Measurements from ENCODE around the gene KIAA1217.

KIAA1217 gene

DNA sequence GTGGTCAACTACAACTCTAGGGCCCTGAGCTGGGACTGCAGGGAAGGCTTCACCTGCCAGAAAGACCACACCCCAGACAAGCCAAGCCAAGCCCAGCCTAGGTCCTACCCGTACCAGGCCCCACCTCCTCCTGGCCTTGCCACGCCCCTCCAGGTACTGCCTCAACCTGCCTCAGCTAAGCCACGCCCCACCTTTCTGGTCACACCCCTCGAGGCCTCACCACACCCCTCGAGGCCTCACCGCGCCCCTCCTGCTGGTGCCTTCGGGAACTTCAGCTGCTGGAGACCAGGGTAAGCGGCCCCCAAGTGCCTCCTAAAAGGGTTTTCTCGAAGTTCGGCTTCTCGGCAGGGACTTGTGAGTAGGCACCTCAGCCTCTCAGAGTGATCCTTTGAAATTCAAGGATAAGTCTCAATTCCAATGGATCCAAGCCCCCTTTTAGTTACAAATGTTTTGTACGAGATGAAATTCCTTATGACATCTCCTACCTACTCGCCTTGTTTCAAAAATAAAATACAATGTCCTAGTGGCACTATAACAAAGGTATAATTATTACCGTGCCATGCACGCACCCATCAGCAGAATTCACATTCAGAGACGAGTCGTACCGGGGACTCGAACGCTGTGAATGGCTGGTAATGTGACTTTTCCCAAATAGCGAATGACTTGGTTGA is 343.5 kb downstream of the KIAA1217 start:
- H3K36me3 ChIP-seq (ENCODE audit: control insufficient read depth, insufficient read depth, low read length, severe bottlenecking): peaks cover 3% of the 10 kb centered on the region
- DNase-seq (ENCODE audit: low read depth): no peak
- no peak overlapping the region for H3K4me3 ChIP-seq (ENCODE audit: low read length)
- peaks cover 5% of the 10 kb centered on the region for H3K4me1 ChIP-seq (ENCODE audit: control insufficient read depth, insufficient read depth, low read length)
- no peak overlapping the region for H3K9ac ChIP-seq (ENCODE audit: low read length)
- peaks cover 8% of the 10 kb centered on the region for H3K27me3 ChIP-seq (replicated peaks; ENCODE audit: control insufficient read depth, insufficient read depth, low read length)
- no peaks in the 10 kb centered on the region for H3K9me3 ChIP-seq (ENCODE audit: control insufficient read depth, low read length)

- DNase-seq (ENCODE audit: low read depth): no peak
- Histone ChIP-seq H3K9ac (ENCODE audit: low read length) (no peak overlapping the region), H3K27me3 (replicated peaks; ENCODE audit: control insufficient read depth, insufficient read depth, low read length) (peaks cover 8% of the 10 kb centered on the region), H3K9me3 (ENCODE audit: control insufficient read depth, low read length) (no peaks in the 10 kb centered on the region), H3K4me3 (ENCODE audit: low read length) (no peak overlapping the region), H3K4me1 (ENCODE audit: control insufficient read depth, insufficient read depth, low read length) (peaks cover 5% of the 10 kb centered on the region), H3K36me3 (ENCODE audit: control insufficient read depth, insufficient read depth, low read length, severe bottlenecking) (peaks cover 3% of the 10 kb centered on the region)
Measured at GRCh38 chr10:24553051-24553612, 344.2 kb downstream of the KIAA1217 start.

DNA sequence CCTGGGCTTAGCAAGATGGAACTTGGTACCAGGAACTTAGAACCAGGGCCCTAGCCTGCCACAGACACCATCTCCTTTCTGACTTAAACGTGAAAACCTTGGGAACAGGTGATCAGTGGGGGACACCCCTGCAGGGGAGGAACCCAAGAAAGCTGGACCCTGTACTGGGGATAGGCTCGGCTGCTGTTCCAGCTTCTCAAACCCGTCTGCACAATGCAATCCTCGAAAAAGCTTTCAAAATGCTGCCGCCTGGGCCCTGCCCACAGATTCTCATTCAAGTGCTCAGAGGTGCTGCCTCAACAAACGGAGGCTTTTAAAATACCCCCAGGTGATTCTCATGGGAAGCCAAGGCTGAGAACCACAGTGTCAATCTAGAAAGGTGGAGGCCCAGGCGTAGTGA is 345.1 kb downstream of the KIAA1217 start:
- Histone ChIP-seq H3K27me3 (replicated peaks; ENCODE audit: control insufficient read depth, insufficient read depth, low read length) (peaks cover 8% of the 10 kb centered on the region), H3K4me1 (ENCODE audit: control insufficient read depth, insufficient read depth, low read length) (peaks cover 5% of the 10 kb centered on the region), H3K9ac (ENCODE audit: low read length) (no peak overlapping the region), H3K4me3 (ENCODE audit: low read length) (no peak overlapping the region), H3K9me3 (ENCODE audit: control insufficient read depth, low read length) (no peaks in the 10 kb centered on the region), H3K36me3 (ENCODE audit: control insufficient read depth, insufficient read depth, low read length, severe bottlenecking) (peaks cover 3% of the 10 kb centered on the region)
- DNase-seq (ENCODE audit: low read depth): no peak

GRCh38 chr10:24556126-24556749 is 347.3 kb downstream of the KIAA1217 start:
- H3K9me3 ChIP-seq (ENCODE audit: control insufficient read depth, low read length): peaks cover 13% of the 10 kb centered on the region
- H3K36me3 ChIP-seq (ENCODE audit: control insufficient read depth, insufficient read depth, low read length, severe bottlenecking): no peaks in the 10 kb centered on the region
- no peak overlapping the region for H3K4me3 ChIP-seq (ENCODE audit: low read length)
- no peak overlapping the region for H3K9ac ChIP-seq (ENCODE audit: low read length)
- peaks cover 8% of the 10 kb centered on the region for H3K27me3 ChIP-seq (replicated peaks; ENCODE audit: control insufficient read depth, insufficient read depth, low read length)
- H3K4me1 ChIP-seq (ENCODE audit: control insufficient read depth, insufficient read depth, low read length): peaks cover 5% of the 10 kb centered on the region
- DNase-seq (ENCODE audit: low read depth): no peak

GRCh38 chr10:24556750-24557742 is 348.1 kb downstream of the KIAA1217 start:
- H3K4me3 ChIP-seq (ENCODE audit: low read length): no peak overlapping the region
- peaks cover 13% of the 10 kb centered on the region for H3K9me3 ChIP-seq (ENCODE audit: control insufficient read depth, low read length)
- H3K4me1 ChIP-seq (ENCODE audit: control insufficient read depth, insufficient read depth, low read length): peaks cover 5% of the 10 kb centered on the region
- H3K36me3 ChIP-seq (ENCODE audit: control insufficient read depth, insufficient read depth, low read length, severe bottlenecking): no peaks in the 10 kb centered on the region
- DNase-seq (ENCODE audit: low read depth): peak; percentile 81
- H3K9ac ChIP-seq (ENCODE audit: low read length): no peak overlapping the region
- H3K27me3 ChIP-seq (replicated peaks; ENCODE audit: control insufficient read depth, insufficient read depth, low read length): peaks cover 8% of the 10 kb centered on the region

GRCh38 chr10:24561453-24561852 is 352.5 kb downstream of the KIAA1217 start:
- Histone ChIP-seq H3K36me3 (ENCODE audit: control insufficient read depth, insufficient read depth, low read length, severe bottlenecking) (no peaks in the 10 kb centered on the region), H3K9ac (ENCODE audit: low read length) (no peak overlapping the region)

DNA sequence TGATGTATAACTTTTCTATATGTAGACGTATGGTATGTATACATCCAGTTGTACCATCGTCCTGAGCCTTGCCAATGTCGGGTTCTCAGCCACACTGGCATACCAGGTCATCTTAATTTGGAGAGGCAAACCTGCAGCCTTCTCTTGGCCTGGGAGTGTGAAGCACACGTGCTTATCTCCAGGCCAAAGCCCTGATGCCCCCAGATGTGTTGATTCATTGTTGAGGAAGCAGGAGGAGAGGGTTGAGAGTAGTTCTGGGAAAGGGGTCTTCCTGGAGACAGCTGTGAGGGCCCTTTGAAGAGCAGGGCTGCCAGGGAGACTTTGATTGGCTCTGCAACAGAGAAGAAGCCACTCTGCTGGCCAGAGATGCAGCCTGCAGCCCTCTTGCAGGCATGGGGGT is 359.1 kb downstream of the KIAA1217 start:
- H3K27me3 ChIP-seq (replicated peaks; ENCODE audit: control insufficient read depth, insufficient read depth, low read length): peaks cover 11% of the 10 kb centered on the region

More at GRCh38 chr10:24561453-24561852, 352.5 kb downstream of the KIAA1217 start:
- no peak overlapping the region for H3K4me3 ChIP-seq (ENCODE audit: low read length)
- peaks cover 15% of the 10 kb centered on the region for H3K9me3 ChIP-seq (ENCODE audit: control insufficient read depth, low read length)
- H3K4me1 ChIP-seq (ENCODE audit: control insufficient read depth, insufficient read depth, low read length): peaks cover 5% of the 10 kb centered on the region
- no peaks in the 10 kb centered on the region for H3K27me3 ChIP-seq (replicated peaks; ENCODE audit: control insufficient read depth, insufficient read depth, low read length)
- DNase-seq (ENCODE audit: low read depth): peak; percentile 20

DNA sequence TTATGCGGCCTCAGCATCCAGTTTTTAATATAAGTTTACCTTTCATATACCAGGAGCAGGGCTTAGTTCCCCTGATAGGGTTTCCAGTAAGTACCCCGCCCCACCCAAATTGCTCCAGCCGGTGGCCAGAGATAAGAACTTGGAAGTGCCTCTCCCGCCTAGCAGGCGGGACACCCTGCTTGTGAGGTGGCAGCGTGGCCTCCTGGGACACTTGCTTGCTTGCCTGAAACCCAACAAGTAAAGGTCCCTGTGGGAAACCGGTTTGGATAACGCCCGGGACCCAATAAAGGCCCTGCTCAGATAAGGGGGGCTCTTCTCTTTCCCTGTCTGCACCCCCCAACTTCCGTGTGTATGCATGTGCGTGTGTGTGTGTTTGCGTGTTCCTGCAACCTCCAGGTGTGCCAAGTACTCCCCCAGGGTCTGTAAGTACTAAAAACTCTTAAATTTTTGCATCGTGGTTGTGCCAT is 360.4 kb downstream of the KIAA1217 start:
- peaks cover 2% of the 10 kb centered on the region for H3K9me3 ChIP-seq (ENCODE audit: control insufficient read depth, low read length)
- no peak overlapping the region for H3K9ac ChIP-seq (ENCODE audit: low read length)
- H3K4me3 ChIP-seq (ENCODE audit: low read length): no peak overlapping the region
- no peaks in the 10 kb centered on the region for H3K36me3 ChIP-seq (ENCODE audit: control insufficient read depth, insufficient read depth, low read length, severe bottlenecking)
- DNase-seq (ENCODE audit: low read depth): no peak
- H3K4me1 ChIP-seq (ENCODE audit: control insufficient read depth, insufficient read depth, low read length): no peaks in the 10 kb centered on the region
- peaks cover 11% of the 10 kb centered on the region for H3K27me3 ChIP-seq (replicated peaks; ENCODE audit: control insufficient read depth, insufficient read depth, low read length)

More for the DNA sequence above, 359.1 kb downstream of the KIAA1217 start:
- H3K4me3 ChIP-seq (ENCODE audit: low read length): no peak overlapping the region
- peaks cover 2% of the 10 kb centered on the region for H3K9me3 ChIP-seq (ENCODE audit: control insufficient read depth, low read length)
- H3K4me1 ChIP-seq (ENCODE audit: control insufficient read depth, insufficient read depth, low read length): no peaks in the 10 kb centered on the region
- H3K36me3 ChIP-seq (ENCODE audit: control insufficient read depth, insufficient read depth, low read length, severe bottlenecking): no peaks in the 10 kb centered on the region
- no peak overlapping the region for H3K9ac ChIP-seq (ENCODE audit: low read length)
- no peak for DNase-seq (ENCODE audit: low read depth)

DNA sequence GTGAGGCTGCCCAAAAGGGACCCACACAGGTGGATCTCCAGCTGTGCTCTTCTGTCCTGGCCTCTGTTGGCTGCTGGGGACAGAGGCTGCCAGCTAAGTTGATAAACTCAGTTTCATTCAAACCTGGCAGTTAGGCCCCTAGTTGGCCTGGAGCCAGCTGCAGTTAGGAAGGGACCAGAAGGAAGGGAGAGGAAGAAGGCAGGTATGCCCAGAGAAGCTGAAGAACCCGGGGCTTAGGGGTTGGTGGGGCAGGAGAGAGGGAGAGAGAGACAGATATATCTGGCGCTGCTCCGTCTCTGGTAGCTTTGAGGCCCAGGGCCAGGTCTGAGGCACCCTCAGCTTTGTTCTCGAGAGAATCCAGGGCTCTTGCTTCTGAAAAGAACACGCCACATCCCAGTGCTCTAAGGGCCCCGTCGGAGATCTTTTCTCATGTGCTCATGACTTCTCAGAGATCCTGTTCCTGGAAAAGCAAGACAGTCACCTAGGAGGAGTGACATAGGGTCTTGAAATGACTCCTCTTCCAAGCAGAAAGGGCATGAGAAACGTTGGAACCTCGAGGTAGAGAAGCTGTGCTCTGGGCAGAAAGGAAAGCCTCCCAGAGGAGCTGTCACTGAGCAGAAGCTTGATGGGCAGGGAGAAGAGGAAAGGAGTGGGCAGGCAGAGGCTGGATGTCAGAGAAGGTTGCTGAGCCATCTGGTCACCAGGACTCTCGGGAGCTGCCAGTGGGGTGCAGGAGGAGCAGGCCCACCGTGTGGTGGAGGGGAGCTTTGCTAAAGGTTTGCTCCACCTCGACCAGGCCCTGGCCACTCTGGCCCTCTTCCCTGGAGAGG is 361.1 kb downstream of the KIAA1217 start:
- H3K4me1 ChIP-seq (ENCODE audit: control insufficient read depth, insufficient read depth, low read length): no peaks in the 10 kb centered on the region
- no peaks in the 10 kb centered on the region for H3K36me3 ChIP-seq (ENCODE audit: control insufficient read depth, insufficient read depth, low read length, severe bottlenecking)
- no peak overlapping the region for H3K9ac ChIP-seq (ENCODE audit: low read length)
- H3K4me3 ChIP-seq (ENCODE audit: low read length): no peak overlapping the region
- H3K9me3 ChIP-seq (ENCODE audit: control insufficient read depth, low read length): peaks cover 2% of the 10 kb centered on the region
- no peak for DNase-seq (ENCODE audit: low read depth)
- peaks cover 11% of the 10 kb centered on the region for H3K27me3 ChIP-seq (replicated peaks; ENCODE audit: control insufficient read depth, insufficient read depth, low read length)

DNA sequence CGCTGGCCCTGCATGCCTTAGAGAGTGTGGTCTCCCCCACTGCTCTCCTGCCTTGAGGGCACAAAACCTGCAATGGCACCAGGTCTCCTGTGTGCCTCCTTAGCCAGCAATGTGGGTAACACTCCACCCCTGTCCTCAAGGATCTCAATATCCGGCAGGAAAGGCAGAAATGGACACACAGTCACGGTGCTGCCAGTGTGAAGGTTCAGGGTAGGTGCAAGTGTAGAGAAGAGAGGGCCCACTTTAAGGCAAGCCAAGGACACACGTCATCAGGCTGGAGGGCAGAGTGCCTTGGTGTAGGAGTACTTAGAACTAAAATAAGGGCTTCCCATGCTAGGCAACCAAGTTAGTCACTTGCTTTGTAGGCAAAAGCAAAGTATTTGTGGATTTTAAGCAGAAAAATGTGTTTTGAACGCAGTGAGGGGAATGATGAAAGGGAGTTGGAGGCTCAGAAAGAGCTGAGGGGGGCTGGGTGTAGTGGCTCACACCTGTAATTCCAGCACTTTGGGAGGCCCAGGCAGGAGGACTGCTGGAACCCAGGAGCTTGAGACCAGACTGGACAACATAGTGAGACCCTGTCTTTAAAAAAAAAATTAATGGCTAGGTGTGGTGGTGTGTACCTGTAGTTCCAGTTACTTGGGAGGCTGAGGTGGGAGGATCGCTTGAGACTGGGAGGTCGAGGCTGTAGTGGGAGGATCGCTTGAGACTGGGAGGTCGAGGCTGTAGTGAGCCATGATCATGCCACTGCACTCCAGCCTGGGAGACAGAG is 361.9 kb downstream of the KIAA1217 start:
- no peaks in the 10 kb centered on the region for H3K36me3 ChIP-seq (ENCODE audit: control insufficient read depth, insufficient read depth, low read length, severe bottlenecking)
- H3K9ac ChIP-seq (ENCODE audit: low read length): no peak overlapping the region
- H3K27me3 ChIP-seq (replicated peaks; ENCODE audit: control insufficient read depth, insufficient read depth, low read length): peaks cover 11% of the 10 kb centered on the region
- H3K9me3 ChIP-seq (ENCODE audit: control insufficient read depth, low read length): no peaks in the 10 kb centered on the region
- H3K4me3 ChIP-seq (ENCODE audit: low read length): no peak overlapping the region
- DNase-seq (ENCODE audit: low read depth): no peak
- H3K4me1 ChIP-seq (ENCODE audit: control insufficient read depth, insufficient read depth, low read length): no peaks in the 10 kb centered on the region
